SK-N-MC (cell line): ENCODE measurements around the gene CCR5AS.

Experiments used
- EZH2 ChIP-seq: fragments of 200-600 bp; sonication (generic); IDR thresholded peaks from one replicate; pipeline ENCODE4 v1.6.1; 2017; ENCODE audit warnings: antibody characterized with exemption
- FOXP2 ChIP-seq: optimal IDR thresholded peaks from 2 replicates; pipeline ENCODE3; 2011; ENCODE audit warnings: mild to moderate bottlenecking, moderate library complexity; ENCODE audit not compliant: insufficient read depth; ENCODE audit errors: extremely low read length, control extremely low read depth
- POLR2AphosphoS5 ChIP-seq: IDR thresholded peaks from 2 replicates; pipeline ENCODE4 v1.6.1; 2012; ENCODE audit warnings: mild to moderate bottlenecking, low read depth, low read length, borderline replicate concordance

GRCh38 chr3:46348823-46349482 is 57.9 kb downstream of the CCR5AS start:
- TF ChIP-seq POLR2AphosphoS5 (no peak), EZH2 (no peak), FOXP2 (no peak)
